IPS DF 6.9 (cell line): ENCODE results near the gene ROCK2.
A peak's percentile ranks its signal among the peaks of the same experiment; 100 is the strongest.

Source experiments
- DNase-seq: peaks from one replicate; pipeline ENCODE4 v3.0.0-alpha.2; 2013; ENCODE audit warnings: low read depth, low spot score
- H3K27ac ChIP-seq: one replicate; pipeline ENCODE4 v1.5.1; 2013; ENCODE audit warnings: low read length, control low read depth
- H3K27me3 ChIP-seq: 2 replicates; pipeline ENCODE4 v1.6.1; 2013; ENCODE audit warnings: mild to moderate bottlenecking, low read length; ENCODE audit not compliant: control insufficient read depth, insufficient read depth
- H3K36me3 ChIP-seq: 2 replicates; pipeline ENCODE4 v1.6.1; 2013; ENCODE audit warnings: low read length; ENCODE audit not compliant: control insufficient read depth, insufficient read depth
- H3K4me1 ChIP-seq: 2 replicates; pipeline ENCODE4 v1.6.1; 2013; ENCODE audit warnings: low read length; ENCODE audit not compliant: control insufficient read depth, insufficient read depth
- H3K4me3 ChIP-seq: 2 replicates; pipeline ENCODE4 v1.5.1; 2013; ENCODE audit warnings: mild to moderate bottlenecking, low read length
- H3K9me3 ChIP-seq: 2 replicates; pipeline ENCODE4 v1.6.1; 2013; ENCODE audit warnings: low read length, inconsistent platforms; ENCODE audit not compliant: control insufficient read depth, insufficient read depth
- WGBS: extraction: QIAGEN DNeasy Blood & Tissue Kit; methylation state at CpG from one replicate; pipeline ENCODE4 v1.1.7; 2013; ENCODE audit warnings: mixed read lengths, missing lambda C conversion rate; ENCODE audit not compliant: insufficient read length, insufficient coverage; 5-methylcytosine and 5-hydroxymethylcytosine counted together

Gene ROCK2

GRCh38 chr2:11292464-11293255, 51.8 kb downstream of the ROCK2 start:
- no peaks in the 10 kb centered on the region for H3K9me3 ChIP-seq
- no peak overlapping the region for H3K27ac ChIP-seq
- H3K36me3 ChIP-seq, result no peaks in the 10 kb centered on the region
- H3K4me3 ChIP-seq, result no peak overlapping the region
- H3K4me1 ChIP-seq, result no peaks in the 10 kb centered on the region
- no peaks in the 10 kb centered on the region for H3K27me3 ChIP-seq
- WGBS, result no CpG with 5 or more reads among the region's 3 CpGs
- peak; percentile 16 for DNase-seq

GRCh38 chr2:11290713-11291112, 53.7 kb downstream of the ROCK2 start:
- Histone ChIP-seq H3K4me1 (no peaks in the 10 kb centered on the region), H3K27me3 (no peaks in the 10 kb centered on the region), H3K27ac (no peak overlapping the region), H3K36me3 (no peaks in the 10 kb centered on the region), H3K9me3 (no peaks in the 10 kb centered on the region), H3K4me3 (no peak overlapping the region)
- no peak for DNase-seq
- WGBS, result no CpG with 5 or more reads among the region's 4 CpGs

GRCh38 chr2:11290211-11290610, 54.2 kb downstream of the ROCK2 start:
- WGBS, result no CpG with 5 or more reads among the region's 3 CpGs
- Histone ChIP-seq H3K9me3 (no peaks in the 10 kb centered on the region), H3K4me1 (no peaks in the 10 kb centered on the region), H3K27ac (no peak overlapping the region), H3K4me3 (no peak overlapping the region), H3K36me3 (no peaks in the 10 kb centered on the region), H3K27me3 (no peaks in the 10 kb centered on the region)
- DNase-seq, result no peak

GRCh38 chr2:11288431-11288830, 56.0 kb downstream of the ROCK2 start:
- Histone ChIP-seq H3K4me1 (no peaks in the 10 kb centered on the region), H3K27ac (no peak overlapping the region), H3K36me3 (no peaks in the 10 kb centered on the region), H3K27me3 (no peaks in the 10 kb centered on the region), H3K4me3 (no peak overlapping the region), H3K9me3 (no peaks in the 10 kb centered on the region)
- WGBS, result no CpG with 5 or more reads among the region's 3 CpGs
- DNase-seq, result no peak

GRCh38 chr2:11286749-11287148, 57.7 kb downstream of the ROCK2 start:
- no peaks in the 10 kb centered on the region for H3K36me3 ChIP-seq
- no peak overlapping the region for H3K27ac ChIP-seq
- no peak overlapping the region for H3K4me3 ChIP-seq
- no peaks in the 10 kb centered on the region for H3K9me3 ChIP-seq
- H3K4me1 ChIP-seq, result no peaks in the 10 kb centered on the region
- no CpG with 5 or more reads among the region's 1 CpG for WGBS
- no peak for DNase-seq
- no peaks in the 10 kb centered on the region for H3K27me3 ChIP-seq

GRCh38 chr2:11286323-11286722, 58.1 kb downstream of the ROCK2 start:
- Histone ChIP-seq H3K9me3 (no peaks in the 10 kb centered on the region), H3K27ac (no peak overlapping the region), H3K4me3 (no peak overlapping the region), H3K4me1 (no peaks in the 10 kb centered on the region), H3K27me3 (no peaks in the 10 kb centered on the region), H3K36me3 (no peaks in the 10 kb centered on the region)
- DNase-seq, result no peak

GRCh38 chr2:11285499-11285898, 58.9 kb downstream of the ROCK2 start:
- DNase-seq, result no peak
- Histone ChIP-seq H3K36me3 (no peaks in the 10 kb centered on the region), H3K27ac (no peak overlapping the region), H3K4me3 (no peak overlapping the region), H3K9me3 (no peaks in the 10 kb centered on the region), H3K27me3 (no peaks in the 10 kb centered on the region), H3K4me1 (no peaks in the 10 kb centered on the region)
- no CpG with 5 or more reads among the region's 2 CpGs for WGBS

GRCh38 chr2:11281186-11281585, 63.2 kb downstream of the ROCK2 start:
- no peaks in the 10 kb centered on the region for H3K4me1 ChIP-seq
- H3K4me3 ChIP-seq, result no peak overlapping the region
- H3K36me3 ChIP-seq, result no peaks in the 10 kb centered on the region
- DNase-seq, result no peak
- H3K9me3 ChIP-seq, result no peaks in the 10 kb centered on the region
- H3K27me3 ChIP-seq, result no peaks in the 10 kb centered on the region
- H3K27ac ChIP-seq, result no peak overlapping the region
- no CpG with 5 or more reads among the region's 3 CpGs for WGBS

GRCh38 chr2:11280713-11281112, 63.7 kb downstream of the ROCK2 start:
- H3K4me1 ChIP-seq, result no peaks in the 10 kb centered on the region
- WGBS, result no CpG with 5 or more reads among the region's 3 CpGs
- no peaks in the 10 kb centered on the region for H3K27me3 ChIP-seq
- H3K4me3 ChIP-seq, result no peak overlapping the region
- H3K27ac ChIP-seq, result no peak overlapping the region
- H3K9me3 ChIP-seq, result no peaks in the 10 kb centered on the region
- no peaks in the 10 kb centered on the region for H3K36me3 ChIP-seq
- DNase-seq, result no peak

- WGBS, result no CpG with 5 or more reads among the region's 4 CpGs
- no peaks in the 10 kb centered on the region for H3K36me3 ChIP-seq
Measured at GRCh38 chr2:11279398-11279797, 65.0 kb downstream of the ROCK2 start.

GRCh38 chr2:11278219-11278618, 66.2 kb downstream of the ROCK2 start:
- no peaks in the 10 kb centered on the region for H3K36me3 ChIP-seq
- no peaks in the 10 kb centered on the region for H3K9me3 ChIP-seq
- H3K4me1 ChIP-seq, result no peaks in the 10 kb centered on the region
- DNase-seq, result no peak
- no peak overlapping the region for H3K4me3 ChIP-seq
- H3K27ac ChIP-seq, result no peak overlapping the region
- no peaks in the 10 kb centered on the region for H3K27me3 ChIP-seq

More at GRCh38 chr2:11279398-11279797, 65.0 kb downstream of the ROCK2 start:
- Histone ChIP-seq H3K27ac (no peak overlapping the region), H3K9me3 (no peaks in the 10 kb centered on the region), H3K4me3 (no peak overlapping the region), H3K4me1 (no peaks in the 10 kb centered on the region), H3K27me3 (no peaks in the 10 kb centered on the region)
- no peak for DNase-seq
